IMR-90 (cell line): ENCODE results near the gene LTBP1.

ENCODE experiments used
- CHD1 ChIP-seq: IDR thresholded peaks from 2 replicates; pipeline ENCODE4 v1.6.1; 2012; ENCODE audit warnings: low read depth, low read length, improper control_type of control experiment
- FOS ChIP-seq: fragments of 150-350 bp; IDR thresholded peaks from 2 replicates; pipeline ENCODE4 v1.6.1; 2016; ENCODE audit warnings: low read depth, low read length
- MXI1 ChIP-seq: IDR thresholded peaks from 2 replicates; pipeline ENCODE4 v1.6.1; 2012; ENCODE audit warnings: low read depth, mild to moderate bottlenecking, low read length, moderate library complexity, borderline replicate concordance
- POLR2A ChIP-seq: IDR thresholded peaks from 2 replicates; pipeline ENCODE4 v1.6.1; 2012; ENCODE audit warnings: mild to moderate bottlenecking, low read depth, low read length
- RAD21 ChIP-seq: IDR thresholded peaks from 2 replicates; pipeline ENCODE4 v1.6.1; 2012; ENCODE audit warnings: low read length, improper control_type of control experiment
- RCOR1 ChIP-seq: IDR thresholded peaks from 2 replicates; pipeline ENCODE4 v1.6.1; 2012; ENCODE audit warnings: mild to moderate bottlenecking, low read length, improper control_type of control experiment; ENCODE audit not compliant: insufficient replicate concordance
- SMC3 ChIP-seq: fragments of 150-350 bp; IDR thresholded peaks from 2 replicates; pipeline ENCODE4 v1.6.1; 2016; ENCODE audit warnings: low read depth, mild to moderate bottlenecking, antibody characterized with exemption, low read length, moderate library complexity
- TF ChIP-seq, protein P1 (sequence below): conservative IDR thresholded peaks from 2 replicates; pipeline ENCODE4 v1.5.1; 2012; ENCODE audit warnings: mild to moderate bottlenecking, low read depth, low read length, improper control_type of control experiment
- TF ChIP-seq, protein P2 (sequence below): fragments of 150-350 bp; IDR thresholded peaks from 2 replicates; pipeline ENCODE4 v1.6.1; 2016; ENCODE audit warnings: low read depth, mild to moderate bottlenecking, low read length, moderate library complexity, borderline replicate concordance
- TF ChIP-seq, protein P3 (sequence below): fragments of 150-350 bp; IDR thresholded peaks from 2 replicates; pipeline ENCODE4 v1.6.1; 2017; ENCODE audit warnings: mild to moderate bottlenecking, antibody characterized with exemption, low read length, low read depth

DNA sequence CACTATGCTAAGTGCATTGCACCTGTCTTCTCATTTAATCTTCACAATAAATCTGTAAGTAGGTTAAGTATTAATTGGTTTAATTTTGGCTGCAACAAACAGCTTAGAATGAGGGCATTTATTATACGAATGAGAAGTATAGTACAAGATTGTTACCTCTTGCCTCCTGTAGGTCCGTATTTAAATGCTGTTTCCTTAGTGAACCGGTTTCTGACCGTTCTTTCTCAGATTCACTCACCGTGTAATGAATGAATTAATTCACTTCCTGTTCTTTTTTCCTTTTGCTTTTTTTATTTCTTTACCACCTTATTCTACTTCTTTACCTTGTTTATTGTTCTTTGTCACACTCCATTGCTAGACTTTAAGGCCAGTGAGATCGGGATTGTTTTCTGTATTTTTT, 375.9 kb downstream of the LTBP1 start:
- TF ChIP-seq, protein P1, sequence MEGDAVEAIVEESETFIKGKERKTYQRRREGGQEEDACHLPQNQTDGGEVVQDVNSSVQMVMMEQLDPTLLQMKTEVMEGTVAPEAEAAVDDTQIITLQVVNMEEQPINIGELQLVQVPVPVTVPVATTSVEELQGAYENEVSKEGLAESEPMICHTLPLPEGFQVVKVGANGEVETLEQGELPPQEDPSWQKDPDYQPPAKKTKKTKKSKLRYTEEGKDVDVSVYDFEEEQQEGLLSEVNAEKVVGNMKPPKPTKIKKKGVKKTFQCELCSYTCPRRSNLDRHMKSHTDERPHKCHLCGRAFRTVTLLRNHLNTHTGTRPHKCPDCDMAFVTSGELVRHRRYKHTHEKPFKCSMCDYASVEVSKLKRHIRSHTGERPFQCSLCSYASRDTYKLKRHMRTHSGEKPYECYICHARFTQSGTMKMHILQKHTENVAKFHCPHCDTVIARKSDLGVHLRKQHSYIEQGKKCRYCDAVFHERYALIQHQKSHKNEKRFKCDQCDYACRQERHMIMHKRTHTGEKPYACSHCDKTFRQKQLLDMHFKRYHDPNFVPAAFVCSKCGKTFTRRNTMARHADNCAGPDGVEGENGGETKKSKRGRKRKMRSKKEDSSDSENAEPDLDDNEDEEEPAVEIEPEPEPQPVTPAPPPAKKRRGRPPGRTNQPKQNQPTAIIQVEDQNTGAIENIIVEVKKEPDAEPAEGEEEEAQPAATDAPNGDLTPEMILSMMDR: no peak
- TF ChIP-seq MXI1 (no peak), RAD21 (no peak), SMC3 (no peak), FOS (no peak), POLR2A (no peak), RCOR1 (no peak), CHD1 (no peak)
- TF ChIP-seq, protein P2, sequence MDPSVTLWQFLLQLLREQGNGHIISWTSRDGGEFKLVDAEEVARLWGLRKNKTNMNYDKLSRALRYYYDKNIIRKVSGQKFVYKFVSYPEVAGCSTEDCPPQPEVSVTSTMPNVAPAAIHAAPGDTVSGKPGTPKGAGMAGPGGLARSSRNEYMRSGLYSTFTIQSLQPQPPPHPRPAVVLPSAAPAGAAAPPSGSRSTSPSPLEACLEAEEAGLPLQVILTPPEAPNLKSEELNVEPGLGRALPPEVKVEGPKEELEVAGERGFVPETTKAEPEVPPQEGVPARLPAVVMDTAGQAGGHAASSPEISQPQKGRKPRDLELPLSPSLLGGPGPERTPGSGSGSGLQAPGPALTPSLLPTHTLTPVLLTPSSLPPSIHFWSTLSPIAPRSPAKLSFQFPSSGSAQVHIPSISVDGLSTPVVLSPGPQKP: no peak
- TF ChIP-seq, protein P3, sequence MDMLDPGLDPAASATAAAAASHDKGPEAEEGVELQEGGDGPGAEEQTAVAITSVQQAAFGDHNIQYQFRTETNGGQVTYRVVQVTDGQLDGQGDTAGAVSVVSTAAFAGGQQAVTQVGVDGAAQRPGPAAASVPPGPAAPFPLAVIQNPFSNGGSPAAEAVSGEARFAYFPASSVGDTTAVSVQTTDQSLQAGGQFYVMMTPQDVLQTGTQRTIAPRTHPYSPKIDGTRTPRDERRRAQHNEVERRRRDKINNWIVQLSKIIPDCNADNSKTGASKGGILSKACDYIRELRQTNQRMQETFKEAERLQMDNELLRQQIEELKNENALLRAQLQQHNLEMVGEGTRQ: no peak
